ENCODE results near the gene INSR.
A peak's percentile ranks its signal among the peaks of the same experiment; 100 is the strongest.
"Not testable (repeated sequence)": the region's sequence is repeated elsewhere in the genome, so short reads cannot be mapped to it uniquely, and the experiment has no call there.

Gene INSR

DNA sequence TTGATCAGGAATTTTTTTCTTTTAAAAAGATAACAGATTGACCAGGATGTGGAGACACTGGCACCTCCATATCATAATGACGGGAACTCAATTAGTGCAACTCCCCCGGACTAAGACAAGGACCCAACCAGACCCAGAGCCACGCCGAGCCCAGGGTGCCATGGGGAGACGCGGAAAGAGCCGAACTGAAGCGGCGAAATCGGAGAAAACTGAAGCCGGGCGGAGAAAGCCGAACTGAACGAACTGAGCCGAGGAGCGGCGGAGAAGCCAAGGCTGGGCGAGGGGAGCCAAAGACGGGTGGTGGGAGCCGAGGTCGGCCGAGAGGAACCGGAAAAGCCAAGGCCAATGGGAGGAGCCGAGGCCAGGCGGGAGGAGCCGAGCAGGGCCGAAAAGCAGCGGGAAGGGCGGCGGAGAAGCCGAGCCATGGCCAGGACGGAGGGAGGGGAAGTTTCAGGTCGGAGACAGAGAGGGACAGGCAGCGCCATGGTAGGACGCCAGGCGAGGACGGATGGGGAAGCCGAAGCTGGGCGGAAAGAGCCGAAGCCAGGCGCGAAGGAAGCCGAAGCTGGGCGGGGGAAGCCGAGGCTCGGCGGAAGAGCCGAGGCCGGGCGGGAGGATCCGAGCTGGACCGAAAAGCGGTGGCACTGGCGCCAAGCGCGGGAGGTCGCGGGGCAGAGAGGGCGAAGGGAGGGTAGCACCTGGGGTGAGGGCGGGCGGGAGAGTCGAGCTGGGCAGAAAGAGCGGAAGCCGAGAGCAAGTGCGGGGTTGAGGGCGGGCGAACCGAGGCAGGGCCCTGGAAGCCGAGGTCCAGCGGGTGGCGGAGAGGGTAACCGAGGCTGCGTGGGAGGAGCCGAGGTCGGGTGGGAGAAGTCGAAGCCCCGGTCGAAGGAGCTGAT lies 195.3 kb downstream of the INSR start:
- DNase-seq (ENCODE audit: low read depth in 2 of 2) = peak; percentile 84 to 87

DNA sequence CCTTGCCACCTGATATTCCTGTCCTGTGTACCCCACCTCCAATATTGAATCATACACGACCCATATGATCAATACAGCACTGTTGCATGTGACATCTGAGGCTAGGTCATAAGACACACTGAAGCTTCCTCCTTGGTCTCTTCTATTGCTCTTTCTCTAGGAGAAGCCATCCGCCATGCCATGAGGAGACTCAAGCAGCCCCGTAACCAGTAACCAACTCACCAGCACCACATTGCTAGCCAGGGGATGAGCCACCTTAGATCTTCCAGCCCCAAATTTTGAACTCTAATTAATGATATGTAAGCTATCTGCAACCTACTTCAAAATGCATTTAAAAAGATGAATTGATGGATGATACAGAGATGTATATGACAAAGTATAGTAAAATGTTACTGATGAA lies 196.1 kb downstream of the INSR start:
- DNase-seq (ENCODE audit: low read depth in 2 of 2) = no peak

DNA sequence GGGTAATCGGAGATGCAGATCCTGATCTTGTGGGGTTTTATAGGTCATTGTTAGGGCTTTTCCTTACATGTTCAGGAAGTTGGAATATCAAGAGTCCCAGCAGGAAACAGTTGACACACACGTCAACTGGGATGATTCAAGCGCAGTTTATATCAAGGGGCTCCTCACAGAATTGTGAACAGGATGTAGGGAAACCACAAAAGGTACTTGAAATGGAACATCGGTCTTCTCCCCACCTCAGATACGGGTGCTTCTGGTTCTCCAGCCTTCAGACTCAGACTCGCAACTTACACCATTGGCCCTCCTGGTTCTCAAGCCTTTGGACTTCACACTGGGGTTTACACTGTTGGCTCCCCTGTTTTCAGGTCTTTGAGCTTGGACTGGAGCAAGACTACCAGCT lies 205.2 kb downstream of the INSR start:
- DNase-seq (ENCODE audit: low read depth in 2 of 2) = no peak

DNA sequence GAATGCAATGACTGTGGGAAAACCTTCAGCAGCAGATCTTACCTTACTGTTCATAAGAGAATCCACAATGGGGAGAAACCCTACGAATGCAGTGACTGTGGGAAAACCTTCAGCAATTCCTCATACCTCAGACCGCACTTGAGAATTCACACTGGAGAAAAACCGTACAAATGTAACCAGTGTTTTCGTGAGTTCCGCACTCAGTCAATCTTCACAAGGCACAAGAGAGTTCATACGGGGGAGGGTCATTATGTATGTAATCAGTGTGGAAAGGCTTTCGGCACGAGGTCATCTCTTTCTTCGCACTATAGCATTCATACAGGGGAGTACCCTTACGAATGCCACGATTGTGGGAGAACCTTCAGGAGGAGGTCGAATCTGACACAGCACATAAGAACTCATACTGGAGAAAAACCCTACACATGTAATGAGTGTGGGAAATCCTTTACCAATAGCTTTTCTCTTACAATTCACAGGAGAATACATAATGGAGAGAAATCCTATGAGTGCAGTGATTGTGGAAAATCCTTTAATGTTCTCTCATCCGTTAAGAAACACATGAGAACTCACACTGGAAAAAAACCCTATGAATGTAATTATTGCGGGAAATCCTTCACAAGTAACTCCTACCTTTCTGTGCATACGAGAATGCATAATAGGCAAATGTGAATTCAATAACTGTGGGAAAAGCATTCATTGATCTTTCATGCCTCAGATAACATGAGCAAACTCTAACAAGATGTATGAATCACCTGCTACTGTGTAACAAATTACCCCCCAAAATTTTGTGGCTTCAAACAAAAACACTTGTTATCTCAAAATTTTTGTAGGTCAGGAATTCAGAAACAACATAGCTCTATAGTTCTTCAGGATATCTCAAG lies 210.9 kb downstream of the INSR start:
- no peak for DNase-seq (ENCODE audit: low read depth in 2 of 2)

DNA sequence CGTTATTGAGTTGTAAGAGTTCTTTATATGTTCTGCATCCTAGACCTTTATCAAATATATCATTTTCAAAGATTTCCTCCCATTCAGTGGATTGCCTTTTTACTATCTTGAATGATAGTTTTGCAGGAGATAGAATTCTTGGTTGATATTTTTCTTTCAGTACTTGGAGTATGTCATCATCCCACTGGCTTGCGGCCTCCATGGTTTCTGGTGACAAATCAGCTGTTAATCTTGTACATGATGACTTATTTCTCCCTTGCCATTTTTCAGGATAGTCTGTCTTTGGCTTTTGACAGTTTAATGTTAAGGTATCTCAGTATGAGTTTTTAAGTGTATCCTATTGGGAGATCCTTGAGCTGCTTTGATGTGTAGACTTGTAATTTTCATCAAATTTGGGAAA lies 216.2 kb downstream of the INSR start:
- no peak for DNase-seq (ENCODE audit: low read depth in 2 of 2)

DNA sequence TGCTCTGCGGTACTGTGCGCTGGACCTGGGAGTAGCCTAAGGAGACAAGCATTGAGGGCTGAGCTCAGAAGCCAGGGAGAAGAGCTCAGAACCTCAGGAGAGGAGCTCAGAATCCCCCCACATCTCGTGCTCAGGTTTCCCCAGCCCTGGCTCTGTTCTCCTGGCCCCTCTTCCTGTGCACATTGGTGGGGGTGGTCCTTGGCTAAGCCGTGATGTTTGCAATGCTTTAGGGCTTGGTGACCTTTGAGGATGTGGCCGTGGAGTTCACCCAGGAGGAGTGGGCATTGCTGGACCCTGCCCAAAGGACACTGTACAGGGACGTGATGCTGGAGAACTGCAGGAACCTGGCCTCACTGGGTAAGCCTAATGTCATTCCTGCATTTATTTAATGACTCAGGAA lies 218.1 kb downstream of the INSR start:
- no peak for DNase-seq (ENCODE audit: low read depth in 2 of 2)

DNA sequence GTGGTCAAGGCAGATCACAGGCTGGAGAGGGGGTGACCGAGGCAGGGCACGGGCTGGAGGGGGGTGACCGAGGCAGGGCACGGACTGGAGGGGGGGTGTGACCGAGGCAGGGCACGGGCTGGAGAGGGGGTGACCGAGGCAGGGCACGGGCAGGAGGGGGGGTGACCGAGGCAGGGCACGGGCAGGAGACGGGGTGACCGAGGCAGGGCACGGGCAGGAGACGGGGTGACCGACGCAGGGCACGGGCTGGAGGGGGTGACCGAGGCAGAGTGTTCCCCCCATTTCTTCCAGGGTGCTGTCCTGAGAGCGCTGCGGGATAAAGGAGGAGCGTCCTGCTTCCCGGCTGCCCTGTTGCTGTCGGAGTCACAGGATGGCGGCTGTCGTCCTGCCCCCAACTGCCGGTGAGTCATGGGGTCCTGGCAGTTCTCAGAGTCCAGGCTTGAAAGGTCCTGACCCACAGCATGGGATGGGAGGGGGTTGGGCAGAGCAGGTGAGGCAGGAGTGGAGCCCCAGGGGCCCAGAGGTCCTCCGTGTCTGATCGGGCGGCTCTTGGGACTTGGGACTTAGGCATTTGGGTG lies 219.4 kb downstream of the INSR start:
- DNase-seq (ENCODE audit: low read depth in 2 of 2) = no peak

DNA sequence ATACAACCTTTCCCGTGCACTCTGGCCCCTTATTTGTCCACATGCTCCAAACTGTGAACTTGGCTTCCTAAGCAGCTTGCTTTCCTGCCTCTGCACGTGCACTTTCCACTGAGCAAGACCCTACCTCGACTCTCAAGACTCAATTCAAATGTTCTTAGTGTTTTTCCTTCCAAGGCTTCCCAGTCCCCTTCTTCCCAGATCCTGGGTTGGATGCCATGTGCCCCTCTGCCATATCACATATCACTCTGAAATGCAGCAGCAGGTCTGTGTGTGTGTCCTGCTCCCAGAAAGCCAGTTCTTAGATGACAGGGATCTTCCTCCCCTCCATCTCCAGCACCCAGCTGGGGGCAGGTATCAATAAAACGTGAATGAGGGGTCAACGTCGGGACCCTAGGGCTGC lies 221.7 kb downstream of the INSR start:
- DNase-seq (ENCODE audit: low read depth in 2 of 2) = no peak

DNA sequence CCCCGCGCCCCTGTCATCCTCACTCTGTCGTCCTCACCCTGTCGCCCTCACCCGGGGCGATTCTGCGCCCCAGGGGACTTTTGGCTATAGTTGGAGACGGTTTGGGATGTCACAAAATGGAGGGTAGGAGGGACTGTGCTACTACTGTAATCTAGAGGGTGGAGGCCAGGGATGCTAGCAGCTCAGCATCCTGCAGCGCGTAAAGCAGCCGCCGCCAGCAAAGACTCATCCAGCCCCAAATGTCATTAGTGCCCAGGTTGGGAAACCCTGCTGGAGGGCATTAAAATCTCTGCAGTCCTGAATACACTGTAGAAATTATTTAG lies 224.3 kb downstream of the INSR start:
- DNase-seq (ENCODE audit: low read depth in 2 of 2) = no peak

DNA sequence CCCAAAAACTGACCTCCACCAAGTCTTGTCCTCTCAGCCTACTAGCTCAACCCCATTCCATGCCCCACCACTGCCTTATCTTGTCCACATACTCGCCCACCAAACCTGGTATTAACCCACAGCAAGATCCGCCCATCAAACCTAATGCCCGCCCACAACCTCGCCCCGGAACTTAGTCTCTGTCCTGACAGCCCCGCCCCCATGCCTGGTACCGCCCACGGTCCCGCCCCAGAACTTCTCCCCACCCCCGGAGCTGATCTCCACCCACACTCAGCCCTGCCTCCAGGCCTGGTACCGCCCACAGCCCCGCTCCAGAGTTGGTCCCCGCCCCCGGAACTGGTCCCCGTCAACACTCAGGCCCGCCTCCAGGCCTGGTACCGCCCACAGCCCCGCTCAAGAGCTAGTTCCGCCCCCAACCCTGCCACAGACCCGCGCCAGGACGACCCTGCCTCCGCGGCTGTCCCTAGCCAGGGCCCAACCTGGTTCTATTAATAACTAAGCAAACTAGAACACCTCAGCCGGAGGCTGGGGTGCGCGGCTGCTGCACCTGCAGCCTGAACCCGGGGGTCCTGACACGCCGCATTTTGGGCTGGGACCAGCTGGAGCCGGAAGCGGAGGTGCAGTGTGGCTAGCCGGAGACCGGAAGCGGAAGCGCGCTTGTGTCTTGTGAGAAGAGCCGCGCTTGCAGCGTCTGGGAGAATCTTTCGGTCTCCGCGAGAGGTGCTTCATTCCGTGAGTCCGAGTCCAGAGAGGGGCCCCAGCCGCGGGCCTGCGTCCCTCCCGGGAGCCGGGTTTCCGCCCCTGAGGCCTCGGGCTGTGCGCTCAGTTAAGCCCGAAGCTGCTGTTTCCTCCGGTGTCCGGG lies 224.9 kb downstream of the INSR start, which contains the start of gene ZNF557:
ZNF557 (plus strand) TSS at position 662 of the 862 bp plus-strand sequence. CDS start 5,372 bp downstream, outside the sequence.
- peak; percentile 97 to 99 for DNase-seq (ENCODE audit: low read depth in 2 of 2)

DNA sequence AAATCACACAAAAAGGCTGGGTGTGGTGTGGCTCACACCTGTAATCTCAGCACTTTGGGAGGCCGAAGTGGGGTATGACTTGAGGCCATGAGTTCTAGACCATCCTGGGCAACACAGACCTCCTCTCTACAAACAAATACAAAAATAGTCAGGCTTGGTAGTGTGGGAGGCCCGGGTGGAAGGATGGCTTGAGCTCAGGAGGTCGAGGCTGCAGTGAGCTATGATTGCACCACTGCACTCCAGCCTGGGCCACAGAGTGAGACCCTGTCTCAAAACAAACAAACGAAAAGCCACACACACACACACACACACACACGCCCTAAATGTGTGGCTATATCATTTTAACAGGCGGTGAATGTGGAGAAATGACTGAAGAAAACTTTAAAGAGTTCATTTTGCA lies 225.6 kb downstream of the INSR start:
- DNase-seq (ENCODE audit: low read depth in 2 of 2) = no peak

DNA sequence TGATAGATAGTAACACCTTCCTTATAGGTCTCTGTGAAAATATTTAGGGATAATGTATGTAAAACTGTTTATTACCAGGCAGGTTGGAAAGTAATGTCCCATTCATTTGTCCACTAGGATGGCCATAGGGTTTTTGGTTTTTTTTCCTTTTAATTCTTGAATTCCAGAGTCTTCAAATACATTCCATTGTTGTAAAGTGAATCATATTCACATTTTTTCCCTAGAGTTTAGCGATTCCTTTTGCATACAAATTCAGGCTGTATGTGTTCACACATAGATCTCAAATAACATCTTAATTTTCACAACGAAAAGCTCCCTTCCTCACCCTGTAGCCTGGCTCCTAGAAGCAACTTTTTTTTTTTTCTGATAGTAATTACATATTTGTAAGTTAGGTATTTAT lies 226.5 kb downstream of the INSR start:
- no peak for DNase-seq (ENCODE audit: low read depth in 2 of 2)

DNA sequence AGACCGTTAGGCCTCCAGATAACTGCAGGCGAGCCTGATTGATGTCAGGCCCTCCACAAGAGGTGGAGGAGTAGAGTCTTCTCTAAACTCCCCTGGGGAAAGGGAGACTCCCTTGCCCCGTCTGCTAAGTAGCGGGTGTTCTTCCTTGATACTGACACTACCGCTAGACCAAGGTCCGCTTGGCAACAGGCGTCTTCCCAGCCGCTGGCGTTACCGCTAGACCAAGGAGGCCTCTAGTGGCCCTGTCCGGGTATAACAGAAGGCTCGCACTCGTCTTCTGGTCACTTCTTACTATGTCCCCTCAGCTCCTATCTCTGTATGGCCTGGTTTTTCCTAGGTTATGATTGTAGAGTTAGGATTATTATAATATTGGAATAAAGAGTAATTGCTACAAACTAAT lies 227.1 kb downstream of the INSR start:
- not testable (repeated sequence) for DNase-seq (ENCODE audit: low read depth in 2 of 2)

DNA sequence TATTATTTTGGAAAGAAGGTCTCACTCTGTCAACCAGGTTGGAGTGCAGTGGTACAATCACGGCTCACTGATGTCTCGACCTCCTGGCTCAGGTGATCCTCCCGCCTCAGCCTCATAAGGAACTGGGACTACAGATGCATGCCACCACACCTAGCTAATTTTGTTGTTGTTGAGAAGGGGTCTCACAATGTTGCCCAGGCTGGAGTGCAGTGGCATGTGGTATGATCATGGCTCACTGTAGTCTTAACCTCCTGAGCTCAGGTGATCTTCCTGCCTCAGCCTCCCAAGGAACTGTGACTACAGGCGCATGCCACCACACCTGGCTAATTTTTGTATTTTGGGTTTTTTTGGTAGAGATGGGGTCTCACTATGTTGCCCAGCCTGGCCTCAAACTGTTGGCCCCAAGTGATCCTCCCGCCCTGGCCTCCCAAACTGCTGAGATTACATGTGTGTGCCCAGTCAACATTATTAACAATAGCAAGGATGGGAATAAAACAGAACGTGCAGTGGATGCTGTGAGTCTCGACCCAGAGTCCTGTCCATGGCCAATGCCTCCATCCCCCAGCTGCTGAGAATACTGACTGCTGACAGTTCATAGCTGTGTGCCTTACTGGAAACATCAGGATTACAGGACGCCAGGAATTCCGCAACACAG lies 230.3 kb downstream of the INSR start:
- no peak for DNase-seq (ENCODE audit: low read depth in 2 of 2)

DNA sequence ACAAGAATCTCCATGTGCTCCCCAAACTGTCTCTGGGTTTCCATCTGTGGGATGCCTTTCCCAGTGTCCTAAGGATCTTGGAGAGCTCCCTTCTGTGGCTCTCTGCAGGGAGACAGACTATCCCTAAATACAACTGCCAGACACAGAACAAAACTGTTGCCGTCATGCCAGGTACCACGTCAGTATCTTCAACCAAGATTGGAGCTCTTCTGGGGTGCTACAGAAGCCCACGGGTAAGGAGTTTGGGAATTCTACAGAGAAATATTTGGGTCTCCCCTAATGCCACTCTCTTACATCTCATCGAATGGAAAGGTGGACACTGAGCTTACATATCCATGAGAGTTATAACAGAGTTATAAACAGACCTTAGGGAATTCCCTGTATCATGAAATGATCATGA lies 230.9 kb downstream of the INSR start:
- no peak for DNase-seq (ENCODE audit: low read depth in 2 of 2)
